C4-2B (cell line): ENCODE data around the gene PIGK.

ENCODE experiments used
- ZFX ChIP-seq: fragments of 450-650 bp; IDR thresholded peaks from 2 replicates; pipeline ENCODE4 v1.6.1; 2017
- TF ChIP-seq, protein P1 (sequence below): fragments of 450-650 bp; conservative IDR thresholded peaks from 2 replicates; pipeline ENCODE4 v1.5.1; 2017; ENCODE audit warnings: mild to moderate bottlenecking

DNA sequence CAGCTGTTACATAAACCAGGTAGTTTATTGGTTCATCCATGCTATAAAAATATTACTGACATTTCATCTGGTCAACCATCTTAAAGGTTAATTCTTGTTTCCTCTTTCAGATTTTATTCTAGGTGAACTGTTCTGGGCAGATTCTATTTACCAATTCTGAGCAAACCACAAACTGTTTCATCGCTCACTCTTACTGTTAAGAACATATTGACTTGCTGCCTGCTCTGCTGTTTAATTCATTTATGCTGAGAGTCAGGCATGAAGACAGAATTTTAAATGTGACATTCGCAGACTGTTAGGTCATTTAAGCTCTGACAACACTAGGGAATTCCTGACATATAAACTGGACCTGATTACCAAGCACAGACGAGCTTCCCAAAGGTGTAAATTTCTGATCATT is 98.3 kb downstream of the PIGK start:
- TF ChIP-seq, protein P1, sequence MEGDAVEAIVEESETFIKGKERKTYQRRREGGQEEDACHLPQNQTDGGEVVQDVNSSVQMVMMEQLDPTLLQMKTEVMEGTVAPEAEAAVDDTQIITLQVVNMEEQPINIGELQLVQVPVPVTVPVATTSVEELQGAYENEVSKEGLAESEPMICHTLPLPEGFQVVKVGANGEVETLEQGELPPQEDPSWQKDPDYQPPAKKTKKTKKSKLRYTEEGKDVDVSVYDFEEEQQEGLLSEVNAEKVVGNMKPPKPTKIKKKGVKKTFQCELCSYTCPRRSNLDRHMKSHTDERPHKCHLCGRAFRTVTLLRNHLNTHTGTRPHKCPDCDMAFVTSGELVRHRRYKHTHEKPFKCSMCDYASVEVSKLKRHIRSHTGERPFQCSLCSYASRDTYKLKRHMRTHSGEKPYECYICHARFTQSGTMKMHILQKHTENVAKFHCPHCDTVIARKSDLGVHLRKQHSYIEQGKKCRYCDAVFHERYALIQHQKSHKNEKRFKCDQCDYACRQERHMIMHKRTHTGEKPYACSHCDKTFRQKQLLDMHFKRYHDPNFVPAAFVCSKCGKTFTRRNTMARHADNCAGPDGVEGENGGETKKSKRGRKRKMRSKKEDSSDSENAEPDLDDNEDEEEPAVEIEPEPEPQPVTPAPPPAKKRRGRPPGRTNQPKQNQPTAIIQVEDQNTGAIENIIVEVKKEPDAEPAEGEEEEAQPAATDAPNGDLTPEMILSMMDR, result no peak
- no peak for TF ChIP-seq ZFX
